C4-2B (cell line): ENCODE measurements around the gene SH2D1B.

ENCODE experiments used
- ZFX ChIP-seq: fragments of 450-650 bp; IDR thresholded peaks from 2 replicates; pipeline ENCODE4 v1.6.1; 2017
- TF ChIP-seq, protein P1 (sequence below): fragments of 450-650 bp; conservative IDR thresholded peaks from 2 replicates; pipeline ENCODE4 v1.5.1; 2017; ENCODE audit warnings: mild to moderate bottlenecking

DNA sequence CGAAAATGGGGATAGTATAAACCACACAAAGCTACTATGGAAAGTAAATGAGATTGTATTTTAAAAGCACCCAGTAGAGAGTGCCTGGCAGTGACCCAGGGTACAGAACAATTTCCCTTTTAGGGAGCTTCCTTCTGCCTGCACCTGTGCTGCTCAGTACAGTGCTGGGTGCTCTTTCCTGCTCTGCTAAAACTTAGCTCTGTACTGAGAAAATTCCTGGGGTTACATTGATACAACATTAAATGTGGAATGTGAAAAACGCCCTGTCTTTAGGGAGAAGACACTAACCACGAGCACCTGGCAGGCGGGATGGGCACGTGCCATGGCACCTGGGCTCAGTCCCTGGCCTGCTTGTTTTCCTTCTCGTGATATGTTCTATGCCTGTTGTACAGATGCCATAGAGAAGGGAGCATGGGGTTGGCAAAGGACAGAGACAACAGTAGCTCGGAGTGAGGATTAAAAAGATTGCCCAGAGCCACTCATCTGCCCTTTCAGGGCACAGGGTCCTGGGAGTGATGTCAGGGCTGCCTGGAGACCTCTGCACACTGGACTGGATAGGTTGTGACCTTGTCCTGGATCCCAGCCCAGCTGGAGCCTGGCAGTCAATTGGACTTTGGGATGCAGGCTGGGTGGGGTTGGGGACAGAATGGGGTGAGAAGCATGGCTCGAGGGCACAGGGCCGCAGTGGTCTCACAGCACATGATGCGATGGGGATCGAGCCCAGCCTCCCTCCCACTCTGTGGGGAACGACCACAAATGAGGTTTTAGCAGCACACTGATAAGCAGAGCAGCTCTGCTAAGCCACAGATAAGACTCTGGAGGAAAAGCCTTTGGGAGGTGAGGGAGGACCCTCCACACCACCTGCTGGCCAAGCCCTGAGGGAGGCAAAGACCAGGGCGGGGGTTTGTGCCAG lies 39.5 kb downstream of the SH2D1B start:
- TF ChIP-seq, protein P1, sequence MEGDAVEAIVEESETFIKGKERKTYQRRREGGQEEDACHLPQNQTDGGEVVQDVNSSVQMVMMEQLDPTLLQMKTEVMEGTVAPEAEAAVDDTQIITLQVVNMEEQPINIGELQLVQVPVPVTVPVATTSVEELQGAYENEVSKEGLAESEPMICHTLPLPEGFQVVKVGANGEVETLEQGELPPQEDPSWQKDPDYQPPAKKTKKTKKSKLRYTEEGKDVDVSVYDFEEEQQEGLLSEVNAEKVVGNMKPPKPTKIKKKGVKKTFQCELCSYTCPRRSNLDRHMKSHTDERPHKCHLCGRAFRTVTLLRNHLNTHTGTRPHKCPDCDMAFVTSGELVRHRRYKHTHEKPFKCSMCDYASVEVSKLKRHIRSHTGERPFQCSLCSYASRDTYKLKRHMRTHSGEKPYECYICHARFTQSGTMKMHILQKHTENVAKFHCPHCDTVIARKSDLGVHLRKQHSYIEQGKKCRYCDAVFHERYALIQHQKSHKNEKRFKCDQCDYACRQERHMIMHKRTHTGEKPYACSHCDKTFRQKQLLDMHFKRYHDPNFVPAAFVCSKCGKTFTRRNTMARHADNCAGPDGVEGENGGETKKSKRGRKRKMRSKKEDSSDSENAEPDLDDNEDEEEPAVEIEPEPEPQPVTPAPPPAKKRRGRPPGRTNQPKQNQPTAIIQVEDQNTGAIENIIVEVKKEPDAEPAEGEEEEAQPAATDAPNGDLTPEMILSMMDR, result no peak
- no peak for TF ChIP-seq ZFX
